Natural killer cell (primary cell): ENCODE results near the gene RPL10. TPM values are rescaled to one million over a fixed set of nuclear protein-coding genes. Genes with fewer than 3 reads are reported as not detected.

Experiments
- ATAC-seq, 3 donors: fragments of 150-1000 bp in 2 of 3; fragments of 200-7000 bp in 1 of 3; cut with Tn5 transposase; 1 replicate in 1 of 3; 2 replicates in 2 of 3; pipeline ENCODE4 v1.10.0; 2021; ENCODE audit warnings: mild to moderate bottlenecking in 2 of 3, moderate library complexity in 2 of 3
- DNase-seq, 2 donors: peaks; one replicate each; pipeline versions ENCODE4 v3.0.0 to v3.0.0-alpha.2; 2013 to 2021; ENCODE audit warnings: mixed read lengths in 1 of 2
- H3K27ac ChIP-seq: one replicate; pipeline ENCODE4 v1.5.1; 2013; ENCODE audit warnings: mild to moderate bottlenecking, low read length
- H3K27me3 ChIP-seq: one replicate; pipeline ENCODE4 v1.6.1; 2013; ENCODE audit warnings: low read length; ENCODE audit not compliant: control insufficient read depth, insufficient read depth
- H3K36me3 ChIP-seq: one replicate; pipeline ENCODE4 v1.6.1; 2013; ENCODE audit warnings: low read length; ENCODE audit not compliant: control insufficient read depth, insufficient read depth
- H3K4me1 ChIP-seq: one replicate; pipeline ENCODE4 v1.6.1; 2013; ENCODE audit warnings: low read length; ENCODE audit not compliant: control insufficient read depth, insufficient read depth
- H3K4me3 ChIP-seq: one replicate; pipeline ENCODE4 v1.5.1; 2013; ENCODE audit warnings: low read length
- H3K9me3 ChIP-seq: one replicate; pipeline ENCODE4 v1.6.1; 2013; ENCODE audit warnings: low read length; ENCODE audit not compliant: control insufficient read depth, insufficient read depth
- H3K27ac Mint-ChIP-seq, 2 donors: one replicate each; pipeline ENCODE4 v1.8.0; 2022; ENCODE audit warnings: mild to moderate bottlenecking in 2 of 2, mixed read lengths in 2 of 2, moderate library complexity in 1 of 2
- H3K27me3 Mint-ChIP-seq, 2 donors: one replicate each; pipeline ENCODE4 v1.8.0; 2022; ENCODE audit warnings: low read depth in 2 of 2, mixed read lengths in 2 of 2
- H3K36me3 Mint-ChIP-seq: one replicate; pipeline ENCODE4 v1.8.0; 2022; ENCODE audit warnings: mixed read lengths
- H3K4me1 Mint-ChIP-seq, 2 donors: one replicate each; pipeline ENCODE4 v1.8.0; 2022; ENCODE audit warnings: mixed read lengths in 2 of 2
- H3K4me3 Mint-ChIP-seq: one replicate; pipeline ENCODE4 v1.8.0; 2022; ENCODE audit warnings: mild to moderate bottlenecking, moderate library complexity, mixed read lengths
- H3K9me3 Mint-ChIP-seq, 2 donors: one replicate each; pipeline ENCODE4 v1.8.0; 2022; ENCODE audit warnings: mixed read lengths in 2 of 2
- CTCF ChIP-seq: fragments of 200-600 bp; IDR thresholded peaks from one replicate; pipeline ENCODE4 v1.8.0; 2022; ENCODE audit warnings: antibody characterized with exemption
- WGBS: methylation state at CpG from one replicate; pipeline ENCODE4 v1.1.7; 2013; ENCODE audit warnings: missing lambda C conversion rate; ENCODE audit not compliant: insufficient coverage; 5-methylcytosine and 5-hydroxymethylcytosine counted together
- intact Hi-C: fragments of 100-400 bp; cut with micrococcal nuclease; formaldehyde crosslinking; loops from one replicate; pipeline ENCODE4 v1.14.2; 2022
- total RNA-seq, 4 donors: library from RNA; stranded (reverse); fragments of 120-200 nt in 1 of 4; gene quantifications; one replicate each; pipeline versions ENCODE4 v1.2.3 to v1.2.4, GENCODE V29; 2013 to 2022

The RPL10 gene
- total RNA-seq, 3 donors from 2014 or later (not counting 1 experiment from before 2014, with no cell fraction given) = 2,249 to 2,456 (median 2,324) TPM

GRCh38 chrX:154371789-154372300 is 26.3 kb upstream of the RPL10 start:
- DNase-seq = no peak
- Mint-ChIP-seq H3K4me1 (peaks cover 19 to 24% of the 10 kb centered on the region in 2 donors), H3K4me3 (peak overlapping the region; percentile 93), H3K36me3 (no peaks in the 10 kb centered on the region), H3K9me3 (no peaks in the 10 kb centered on the region), H3K27ac (peak overlapping the region; percentile 95 to 97), H3K27me3 (no peaks in the 10 kb centered on the region)
- Histone ChIP-seq H3K4me1 (peaks cover 57% of the 10 kb centered on the region), H3K4me3 (peak overlapping the region; percentile 59), H3K27ac (peak overlapping the region; percentile 79), H3K9me3 (no peaks in the 10 kb centered on the region), H3K27me3 (no peaks in the 10 kb centered on the region), H3K36me3 (peaks cover 15% of the 10 kb centered on the region)
- intact Hi-C loops = loop anchor here (2.0 to 10.0 kb wide), 2 partner anchors 277 to 401 kb away; partner anchors contain the start of genes HCFC1 and MECP2
- ATAC-seq = no peak
- 6% methylated on average over 43 of the region's 43 CpGs for WGBS
- TF ChIP-seq CTCF = no peak

- WGBS = 8% methylated on average over 2 of the region's 5 CpGs
- H3K27me3 ChIP-seq = no peaks in the 10 kb centered on the region
- Mint-ChIP-seq H3K27ac (peak overlapping the region; percentile 95 to 97), H3K4me3 (peak overlapping the region; percentile 93), H3K9me3 (no peaks in the 10 kb centered on the region), H3K4me1 (peaks cover 19 to 24% of the 10 kb centered on the region in 2 donors), H3K36me3 (no peaks in the 10 kb centered on the region), H3K27me3 (no peaks in the 10 kb centered on the region)
- intact Hi-C loops = loop anchor here (2.0 to 10.0 kb wide), 2 partner anchors 278 to 402 kb away; partner anchors contain the start of genes HCFC1 and MECP2
- TF ChIP-seq CTCF = no peak
- ATAC-seq (peak; percentile 32 to 39 (median 38)), DNase-seq (peak; percentile 52 to 71)
- peaks cover 56% of the 10 kb centered on the region for H3K4me1 ChIP-seq
- peaks cover 7% of the 10 kb centered on the region for H3K36me3 ChIP-seq
- H3K9me3 ChIP-seq = no peaks in the 10 kb centered on the region
- peak overlapping the region; percentile 79 for H3K27ac ChIP-seq
- peak overlapping the region; percentile 59 for H3K4me3 ChIP-seq
These were observed 25.6 kb upstream of the RPL10 start for GRCh38 chrX:154372612-154373022.

- DNase-seq (peak in 1 of 2 donors; percentile 63), ATAC-seq (no peak)
- intact Hi-C loops = loop anchor here (2.0 to 10.0 kb wide), 2 partner anchors 279 to 403 kb away; partner anchors contain the start of genes HCFC1 and MECP2
- Mint-ChIP-seq H3K9me3 (no peaks in the 10 kb centered on the region), H3K27me3 (no peaks in the 10 kb centered on the region), H3K27ac (peak overlapping the region; percentile 95 to 97), H3K36me3 (no peaks in the 10 kb centered on the region), H3K4me3 (peak overlapping the region; percentile 76), H3K4me1 (peaks cover 12 to 16% of the 10 kb centered on the region in 2 donors)
- Histone ChIP-seq H3K9me3 (no peaks in the 10 kb centered on the region), H3K4me1 (peaks cover 52% of the 10 kb centered on the region), H3K27me3 (no peaks in the 10 kb centered on the region), H3K27ac (peak overlapping the region; percentile 63), H3K36me3 (no peaks in the 10 kb centered on the region), H3K4me3 (peak overlapping the region; percentile 34)
- peak; percentile 14 for TF ChIP-seq CTCF
- WGBS = 22% methylated on average over 16 of the region's 23 CpGs
These were observed 24.6 kb upstream of the RPL10 start for GRCh38 chrX:154373340-154374306.
